Left ventricle myocardium superior (tissue), 1 donor: ENCODE data around the gene OR1N2. TPM values are rescaled to one million over a fixed set of nuclear protein-coding genes. Genes with fewer than 3 reads are reported as not detected.

Source experiments
- total RNA-seq: library from RNA; stranded (reverse); fragmentation: NEBNext Ultra II Directional; extraction: Animal tissue kit (Norgen Biotek cat#: 25700); gene quantifications from one replicate; pipeline ENCODE4 v1.2.1, GENCODE V29; 2021
- donor health status: DM: no; HTN: yes; CAD: no; lungs with severe emphysema.

Gene OR1N2
- total RNA-seq, 1 donor from 2014 or later = not detected

Other genes starting within 250 kb of the OR1N2 start
- 3.4 TPM for gene PTGS1, start 182.1 kb upstream of the OR1N2 start, total RNA-seq
- gene OR1J1, start 75.2 kb upstream of the OR1N2 start, total RNA-seq = not detected
- gene OR1J2, start 42.3 kb upstream of the OR1N2 start, total RNA-seq = not detected
- gene OR1J4, start 34.0 kb upstream of the OR1N2 start, total RNA-seq = not detected
- not detected for gene OR1N1, start 25.8 kb upstream of the OR1N2 start, total RNA-seq
- gene OR1L8, start 30.3 kb downstream of the OR1N2 start, total RNA-seq = not detected
- not detected for gene OR1Q1, start 61.6 kb downstream of the OR1N2 start, total RNA-seq
- gene OR1B1, start 104.5 kb downstream of the OR1N2 start, total RNA-seq = not detected
- gene OR1L1, start 108.6 kb downstream of the OR1N2 start, total RNA-seq = not detected
- gene OR1L3, start 122.0 kb downstream of the OR1N2 start, total RNA-seq = not detected
- gene OR1L4, start 170.9 kb downstream of the OR1N2 start, total RNA-seq = not detected
- not detected for gene OR1L6, start 189.2 kb downstream of the OR1N2 start, total RNA-seq
- not detected for gene OR5C1, start 235.8 kb downstream of the OR1N2 start, total RNA-seq
- gene OR1K1, start 247.0 kb downstream of the OR1N2 start, total RNA-seq = not detected